ENCODE results near the gene LETM1. TPM values are rescaled to one million over a fixed set of nuclear protein-coding genes. Genes with fewer than 3 reads are reported as not detected.
A peak's percentile ranks its signal among the peaks of the same experiment; 100 is the strongest.

Gene LETM1
- total and polyA plus RNA-seq, 3 experiments from 2014 or later, result 15.5 to 87.3 (median 85.4) TPM

GRCh38 chr4:1801286-1801958 is 54.5 kb downstream of the LETM1 start:
- ChIA-PET CTCF (no interaction called here), POLR2A (no interaction called here)
- Histone ChIP-seq H3K27me3 (ENCODE audit: insufficient read depth, low read length, poor library complexity, severe bottlenecking) (peaks cover 7% of the 10 kb centered on the region), H3K9me3 (ENCODE audit: low read length) (no peaks in the 10 kb centered on the region), H3K4me1 (ENCODE audit: insufficient read depth, low read length) (no peaks in the 10 kb centered on the region), H3K27ac (ENCODE audit: low read depth, low read length) (no peak overlapping the region), H3K36me3 (ENCODE audit: insufficient read depth, low read length) (no peaks in the 10 kb centered on the region), H3K4me3 (ENCODE audit: low read length) (no peak overlapping the region)
- Mint-ChIP-seq H3K9me3 (no peaks in the 10 kb centered on the region), H3K4me3 (no peak overlapping the region), H3K27ac (no peak overlapping the region), H3K36me3 (no peaks in the 10 kb centered on the region), H3K4me1 (no peaks in the 10 kb centered on the region), H3K27me3 (peaks cover 6 to 16% of the 10 kb centered on the region in 2 donors)
- no peak for DNase-seq

- H3K4me3 ChIP-seq (ENCODE audit: low read length), result no peak overlapping the region
- Mint-ChIP-seq H3K27me3 (peaks cover 12 to 22% of the 10 kb centered on the region in 2 donors), H3K9me3 (no peaks in the 10 kb centered on the region), H3K4me1 (no peaks in the 10 kb centered on the region), H3K27ac (no peak overlapping the region), H3K36me3 (no peaks in the 10 kb centered on the region), H3K4me3 (no peak overlapping the region)
- POLR2A ChIA-PET, result no interaction called here
- no peaks in the 10 kb centered on the region for H3K36me3 ChIP-seq (ENCODE audit: insufficient read depth, low read length)
- DNase-seq, result no peak
- H3K4me1 ChIP-seq (ENCODE audit: insufficient read depth, low read length), result peaks cover 2% of the 10 kb centered on the region
- no peaks in the 10 kb centered on the region for H3K9me3 ChIP-seq (ENCODE audit: low read length)
- H3K27me3 ChIP-seq (ENCODE audit: insufficient read depth, low read length, poor library complexity, severe bottlenecking), result peaks cover 13% of the 10 kb centered on the region
- CTCF ChIA-PET, result no interaction called here
- no peak overlapping the region for H3K27ac ChIP-seq (ENCODE audit: low read depth, low read length)
Observed at GRCh38 chr4:1800805-1801204, 55.2 kb downstream of the LETM1 start.

GRCh38 chr4:1799387-1800375 is 56.3 kb downstream of the LETM1 start:
- no peak overlapping the region for H3K4me3 Mint-ChIP-seq
- no peaks in the 10 kb centered on the region for H3K9me3 Mint-ChIP-seq
- H3K27ac Mint-ChIP-seq, result no peak overlapping the region
- no peaks in the 10 kb centered on the region for H3K4me1 Mint-ChIP-seq
- DNase-seq, result no peak
- Histone ChIP-seq H3K4me1 (ENCODE audit: insufficient read depth, low read length) (peaks cover 7% of the 10 kb centered on the region), H3K27me3 (ENCODE audit: insufficient read depth, low read length, poor library complexity, severe bottlenecking) (peaks cover 18% of the 10 kb centered on the region), H3K36me3 (ENCODE audit: insufficient read depth, low read length) (no peaks in the 10 kb centered on the region), H3K4me3 (ENCODE audit: low read length) (no peak overlapping the region), H3K27ac (ENCODE audit: low read depth, low read length) (no peak overlapping the region), H3K9me3 (ENCODE audit: low read length) (no peaks in the 10 kb centered on the region)
- CTCF ChIA-PET, result no interaction called here
- no peaks in the 10 kb centered on the region for H3K36me3 Mint-ChIP-seq
- peaks cover 13 to 22% of the 10 kb centered on the region in 2 donors for H3K27me3 Mint-ChIP-seq
- POLR2A ChIA-PET, result no interaction called here

GRCh38 chr4:1798580-1799386 is 57.2 kb downstream of the LETM1 start:
- ChIA-PET CTCF (no interaction called here), POLR2A (no interaction called here)
- H3K4me1 ChIP-seq (ENCODE audit: insufficient read depth, low read length), result peaks cover 12% of the 10 kb centered on the region
- Mint-ChIP-seq H3K4me1 (no peaks in the 10 kb centered on the region), H3K4me3 (no peak overlapping the region), H3K27ac (no peak overlapping the region), H3K36me3 (no peaks in the 10 kb centered on the region), H3K27me3 (peaks cover 13 to 22% of the 10 kb centered on the region in 2 donors), H3K9me3 (no peaks in the 10 kb centered on the region)
- no peak overlapping the region for H3K27ac ChIP-seq (ENCODE audit: low read depth, low read length)
- H3K9me3 ChIP-seq (ENCODE audit: low read length), result no peaks in the 10 kb centered on the region
- no peak overlapping the region for H3K4me3 ChIP-seq (ENCODE audit: low read length)
- H3K36me3 ChIP-seq (ENCODE audit: insufficient read depth, low read length), result no peaks in the 10 kb centered on the region
- DNase-seq, result no peak
- peaks cover 18% of the 10 kb centered on the region for H3K27me3 ChIP-seq (ENCODE audit: insufficient read depth, low read length, poor library complexity, severe bottlenecking)

- peaks cover 18% of the 10 kb centered on the region for H3K27me3 ChIP-seq (ENCODE audit: insufficient read depth, low read length, poor library complexity, severe bottlenecking)
- peaks cover 12% of the 10 kb centered on the region for H3K4me1 ChIP-seq (ENCODE audit: insufficient read depth, low read length)
- H3K9me3 Mint-ChIP-seq, result no peaks in the 10 kb centered on the region
- CTCF ChIA-PET, result no interaction called here
- DNase-seq, result no peak
- peaks cover 13 to 22% of the 10 kb centered on the region in 2 donors for H3K27me3 Mint-ChIP-seq
- no peaks in the 10 kb centered on the region for H3K36me3 ChIP-seq (ENCODE audit: insufficient read depth, low read length)
- no peak overlapping the region for H3K27ac ChIP-seq (ENCODE audit: low read depth, low read length)
- no peaks in the 10 kb centered on the region for H3K4me1 Mint-ChIP-seq
- H3K4me3 ChIP-seq (ENCODE audit: low read length), result no peak overlapping the region
- no peaks in the 10 kb centered on the region for H3K9me3 ChIP-seq (ENCODE audit: low read length)
- POLR2A ChIA-PET, result no interaction called here
- no peak overlapping the region for H3K27ac Mint-ChIP-seq
- H3K36me3 Mint-ChIP-seq, result no peaks in the 10 kb centered on the region
- H3K4me3 Mint-ChIP-seq, result no peak overlapping the region
Observed at GRCh38 chr4:1797861-1798579, 57.9 kb downstream of the LETM1 start.

- Mint-ChIP-seq H3K4me3 (no peak overlapping the region), H3K4me1 (no peaks in the 10 kb centered on the region)
Observed at GRCh38 chr4:1797298-1797860, 58.6 kb downstream of the LETM1 start.

GRCh38 chr4:1796486-1797204 is 59.3 kb downstream of the LETM1 start:
- no peak for DNase-seq
- Histone ChIP-seq H3K27me3 (ENCODE audit: insufficient read depth, low read length, poor library complexity, severe bottlenecking) (peaks cover 18% of the 10 kb centered on the region), H3K9me3 (ENCODE audit: low read length) (no peaks in the 10 kb centered on the region), H3K36me3 (ENCODE audit: insufficient read depth, low read length) (no peaks in the 10 kb centered on the region), H3K27ac (ENCODE audit: low read depth, low read length) (no peak overlapping the region), H3K4me3 (ENCODE audit: low read length) (no peak overlapping the region), H3K4me1 (ENCODE audit: insufficient read depth, low read length) (peaks cover 12% of the 10 kb centered on the region)
- CTCF ChIA-PET, result no interaction called here
- POLR2A ChIA-PET, result no interaction called here
- Mint-ChIP-seq H3K4me3 (peak overlapping the region in 1 of 7 donors; percentile 57), H3K9me3 (no peaks in the 10 kb centered on the region), H3K4me1 (no peaks in the 10 kb centered on the region), H3K27me3 (peaks cover 13 to 22% of the 10 kb centered on the region in 2 donors), H3K27ac (peak overlapping the region in 1 of 8 donors; percentile 59), H3K36me3 (no peaks in the 10 kb centered on the region)

More at GRCh38 chr4:1797298-1797860, 58.6 kb downstream of the LETM1 start:
- Mint-ChIP-seq H3K9me3 (no peaks in the 10 kb centered on the region), H3K27ac (no peak overlapping the region), H3K36me3 (no peaks in the 10 kb centered on the region), H3K27me3 (peaks cover 13 to 22% of the 10 kb centered on the region in 2 donors)
- peaks cover 18% of the 10 kb centered on the region for H3K27me3 ChIP-seq (ENCODE audit: insufficient read depth, low read length, poor library complexity, severe bottlenecking)
- ChIA-PET CTCF (no interaction called here), POLR2A (no interaction called here)
- no peaks in the 10 kb centered on the region for H3K9me3 ChIP-seq (ENCODE audit: low read length)
- no peak overlapping the region for H3K27ac ChIP-seq (ENCODE audit: low read depth, low read length)
- H3K4me1 ChIP-seq (ENCODE audit: insufficient read depth, low read length), result peaks cover 12% of the 10 kb centered on the region
- no peaks in the 10 kb centered on the region for H3K36me3 ChIP-seq (ENCODE audit: insufficient read depth, low read length)
- H3K4me3 ChIP-seq (ENCODE audit: low read length), result no peak overlapping the region
- no peak for DNase-seq

Measured in CD8-positive, alpha-beta memory T cell (primary cell).